Spleen (tissue), 11 donors: ENCODE data around the gene NTSR1. TPM values are rescaled to one million over a fixed set of nuclear protein-coding genes. Genes with fewer than 3 reads are reported as not detected.

ENCODE experiments used
- DNase-seq: peaks from one replicate; pipeline ENCODE4 v3.0.0-alpha.2; 2020
- H3K27ac ChIP-seq, 8 donors: fragments of 200-600 bp; sonication (generic) in 7 of 8; 1 replicate in 4 of 8; 2 replicates in 4 of 8; pipeline versions ENCODE4 v1.5.0 to v1.8.0; 2016 to 2021; ENCODE audit warnings: inconsistent platforms in 4 of 8, mild to moderate bottlenecking in 4 of 8, moderate library complexity in 1 of 8
- H3K27me3 ChIP-seq, 7 donors: fragments of 200-600 bp; sonication (generic) in 6 of 7; replicated peaks in 1 of 7; 1 replicate in 4 of 7; 2 replicates in 3 of 7; pipeline versions ENCODE4 v1.5.0 to v1.8.0; 2016 to 2021; ENCODE audit warnings: inconsistent platforms in 3 of 7, mild to moderate bottlenecking in 1 of 7
- H3K36me3 ChIP-seq, 6 donors: fragments of 200-600 bp; sonication (generic) in 5 of 6; 1 replicate in 4 of 6; 2 replicates in 2 of 6; pipeline versions ENCODE4 v1.5.0 to v1.8.0; 2016 to 2021; ENCODE audit warnings: inconsistent platforms in 2 of 6
- H3K4me1 ChIP-seq, 6 donors: fragments of 200-600 bp; sonication (generic) in 5 of 6; 1 replicate in 3 of 6; 2 replicates in 3 of 6; pipeline versions ENCODE4 v1.5.0 to v1.8.0; 2016 to 2021; ENCODE audit warnings: inconsistent platforms in 3 of 6
- H3K4me3 ChIP-seq, 8 donors: fragments of 200-600 bp; sonication (generic) in 7 of 8; 1 replicate in 4 of 8; 2 replicates in 4 of 8; pipeline versions ENCODE4 v1.5.0 to v1.8.0; 2016 to 2021; ENCODE audit warnings: inconsistent platforms in 4 of 8, mild to moderate bottlenecking in 4 of 8, moderate library complexity in 2 of 8
- H3K9me3 ChIP-seq, 8 donors: fragments of 200-600 bp; sonication (generic) in 7 of 8; 1 replicate in 4 of 8; 2 replicates in 4 of 8; pipeline versions ENCODE4 v1.5.0 to v1.8.0; 2016 to 2021; ENCODE audit warnings: inconsistent platforms in 4 of 8
- CTCF ChIP-seq, 11 experiments: fragments of 200-600 bp in 7 of 11; fragments of 450-650 bp in 4 of 11; sonication (generic) in 4 of 11; IDR thresholded peaks in 8 of 11; conservative IDR thresholded peaks in 3 of 11; 1 replicate in 7 of 11; 2 replicates in 4 of 11; pipeline versions ENCODE4 v1.4.0 to v1.8.0; 2016 to 2021; ENCODE audit warnings: antibody characterized with exemption in 11 of 11, inconsistent platforms in 4 of 11, mild to moderate bottlenecking in 1 of 11
- POLR2A ChIP-seq, 3 donors: fragments of 450-650 bp; IDR thresholded peaks; one replicate each; pipeline ENCODE4 v1.5.1; 2017; ENCODE audit warnings: antibody characterized with exemption in 3 of 3, mild to moderate bottlenecking in 1 of 3
- POLR2AphosphoS5 ChIP-seq, 3 donors: sonication (generic); formaldehyde crosslinking; IDR thresholded peaks; one replicate each; pipeline ENCODE4 v1.5.1; 2017; ENCODE audit warnings: antibody characterized with exemption in 3 of 3
- WGBS, 5 donors: extraction: QIAGEN DNeasy Blood & Tissue Kit in 3 of 5; methylation state at CpG; one replicate each; pipeline versions ENCODE4 v1.1.5 to v1.1.7; 2013 to 2018; 5-methylcytosine and 5-hydroxymethylcytosine counted together
- intact Hi-C: fragments of 100-400 bp; cut with DNase I; formaldehyde crosslinking; loops from one replicate; pipeline ENCODE4 v1.15.0; 2023; ENCODE audit warnings: low total_unique reads
- polyA plus RNA-seq, 3 donors: library from polyadenylated mRNA; stranded (reverse); fragments of 200-250 nt; gene quantifications; one replicate each; pipeline ENCODE4 v1.2.1, GENCODE V29; 2013
- total RNA-seq, 7 donors: library from RNA; depleted of rRNA in 3 of 7; stranded (reverse); fragments of >200 nt in 3 of 7; fragmentation: NEBNext Ultra II Directional in 4 of 7; extraction: Animal tissue kit (Norgen Biotek cat#: 25700) in 4 of 7; gene quantifications; one replicate each; pipeline versions ENCODE4 v1.1.0 to v1.2.1, GENCODE V29; 2016 to 2021
- donor health status: healthy with polysubstance abuse.
- donor health status: DM: no; HTN: no; CAD: no; lungs with moderate emphysema.
- donor health status: DM: no; HTN: no; CAD: no.
- donor health status: Bipolar disorder and iron deficiency.
- donor health status: healthy.
- donor health status: DM: no; HTN: no; CAD: no.
- donor health status: DM: yes; HTN: yes; CAD: no.

Gene NTSR1
- total and polyA plus RNA-seq, 10 donors = 0.14 to 5.7 (median 0.71) TPM

DNA sequence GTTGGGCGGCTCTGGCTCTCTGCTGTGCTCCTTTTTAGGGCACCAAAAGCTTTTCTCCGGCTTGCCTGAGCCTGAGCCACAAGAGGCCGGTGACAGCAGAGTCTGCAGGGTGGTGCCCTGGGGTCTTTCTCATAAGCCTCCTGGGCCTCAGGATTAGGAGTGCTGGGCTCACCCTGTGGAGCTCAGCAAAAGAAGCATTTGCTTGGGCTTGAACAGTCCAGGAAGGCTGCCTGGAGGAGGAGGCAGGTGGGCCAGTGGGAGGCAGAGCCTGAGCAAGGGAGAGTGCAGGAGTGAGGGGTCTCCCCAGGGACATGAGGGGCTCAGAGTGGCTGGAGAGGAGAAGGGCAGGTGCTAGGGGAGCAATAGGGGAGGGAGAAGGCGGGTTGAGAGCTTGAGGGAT is 54.8 kb downstream of the NTSR1 start:
- no peaks in the 10 kb centered on the region for H3K4me1 ChIP-seq
- H3K4me3 ChIP-seq = no peak overlapping the region
- TF ChIP-seq POLR2A (IDR thresholded peaks at IDR 0.05) = no peak
- no peak for TF ChIP-seq CTCF (IDR thresholded peaks at IDR 0.05 in 8 of 11, conservative IDR thresholded peaks at IDR 0.05 in 3 of 11)
- TF ChIP-seq POLR2AphosphoS5 (IDR thresholded peaks at IDR 0.05) = no peak
- no peaks in the 10 kb centered on the region for H3K9me3 ChIP-seq
- no peaks in the 10 kb centered on the region for H3K36me3 ChIP-seq
- intact Hi-C loops = no loop called here
- WGBS, 5 donors = 93 to 97% (median 95%) methylated on average over 4 of the region's 4 CpGs
- DNase-seq = peak; percentile 48
- H3K27ac ChIP-seq = no peak overlapping the region
- peaks cover 0 to 82% (median 10%) of the 10 kb centered on the region in 7 donors for H3K27me3 ChIP-seq

DNA sequence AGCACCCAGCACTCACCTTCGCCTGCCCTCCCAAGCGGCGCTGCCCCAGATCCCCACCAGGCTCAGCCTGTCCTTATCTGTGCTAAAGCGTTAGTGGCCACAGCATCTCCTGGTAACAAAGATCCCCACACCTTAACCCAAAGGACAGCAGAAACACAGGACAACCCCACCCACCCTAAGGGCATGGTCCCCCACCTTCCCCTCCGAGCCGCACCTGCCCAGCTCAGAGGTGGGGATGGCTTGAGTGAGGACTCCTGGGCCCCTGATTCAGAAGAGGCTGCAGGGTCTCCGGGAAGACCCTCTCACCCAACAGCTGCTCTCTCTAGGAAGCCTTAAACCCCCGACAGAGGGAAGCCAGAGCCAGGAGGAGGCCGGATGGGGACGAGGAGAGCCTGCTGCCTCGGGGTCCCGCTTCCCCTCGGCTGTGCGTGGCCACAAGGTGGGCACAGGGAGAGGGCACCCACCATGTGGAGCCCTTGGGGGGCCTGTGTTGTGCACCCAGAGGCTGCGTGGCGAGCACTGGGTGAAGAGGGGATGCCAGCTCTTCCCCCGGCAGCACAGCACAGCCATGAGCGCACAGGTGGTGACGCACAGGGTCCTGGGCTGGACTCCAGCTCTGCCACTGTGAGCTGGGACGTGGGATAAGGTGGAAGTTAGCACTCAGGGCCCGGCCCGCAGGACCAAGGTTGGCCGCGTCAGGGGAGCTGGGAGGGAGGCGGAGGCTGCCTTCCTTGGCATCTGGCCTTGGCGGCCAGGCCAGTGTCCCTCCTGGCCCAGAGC is 55.7 kb downstream of the NTSR1 start:
- peak; percentile 64 for DNase-seq
- TF ChIP-seq POLR2AphosphoS5 (IDR thresholded peaks at IDR 0.05) = no peak
- no peak for TF ChIP-seq POLR2A (IDR thresholded peaks at IDR 0.05)
- no peak for TF ChIP-seq CTCF (IDR thresholded peaks at IDR 0.05 in 8 of 11, conservative IDR thresholded peaks at IDR 0.05 in 3 of 11)

DNA sequence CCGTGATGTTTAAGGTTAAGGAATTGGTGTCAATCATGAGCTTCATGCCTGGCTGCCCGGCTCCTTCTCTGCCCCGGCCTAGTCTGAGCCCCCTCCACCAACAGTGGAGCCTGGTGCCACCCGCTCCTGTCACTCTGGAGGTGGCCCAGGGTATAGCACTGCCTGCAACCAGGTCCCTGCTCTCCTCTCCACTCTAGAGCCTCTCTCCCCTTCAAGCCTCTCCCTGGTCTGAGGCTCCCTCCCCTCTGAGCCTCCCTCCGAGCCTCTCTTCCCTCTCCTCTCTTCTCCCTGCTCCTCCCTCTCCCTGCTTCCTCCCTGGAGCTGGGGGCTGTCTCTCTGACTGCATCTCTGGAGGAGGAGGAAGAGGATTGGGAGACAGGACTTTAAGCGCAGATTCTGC is 56.4 kb downstream of the NTSR1 start:
- no peak for TF ChIP-seq POLR2A (IDR thresholded peaks at IDR 0.05)
- TF ChIP-seq CTCF (IDR thresholded peaks at IDR 0.05 in 8 of 11, conservative IDR thresholded peaks at IDR 0.05 in 3 of 11) = no peak
- no peak for TF ChIP-seq POLR2AphosphoS5 (IDR thresholded peaks at IDR 0.05)
- no peaks in the 10 kb centered on the region for H3K9me3 ChIP-seq
- peaks cover 0 to 80% (median 10%) of the 10 kb centered on the region in 7 donors for H3K27me3 ChIP-seq
- H3K36me3 ChIP-seq = no peaks in the 10 kb centered on the region
- H3K27ac ChIP-seq = no peak overlapping the region
- H3K4me1 ChIP-seq = no peaks in the 10 kb centered on the region
- DNase-seq = no peak
- WGBS, 5 donors = 76 to 87% (median 82%) methylated on average over 6 of the region's 6 CpGs
- intact Hi-C loops = no loop called here
- no peak overlapping the region for H3K4me3 ChIP-seq

More for the DNA sequence above, 55.7 kb downstream of the NTSR1 start:
- no peak overlapping the region for H3K4me3 ChIP-seq
- WGBS, 5 donors = 79 to 91% (median 83%) methylated on average over 13 to 26 of the region's 26 CpGs
- H3K4me1 ChIP-seq = no peaks in the 10 kb centered on the region
- H3K36me3 ChIP-seq = no peaks in the 10 kb centered on the region
- H3K27ac ChIP-seq = no peak overlapping the region
- H3K9me3 ChIP-seq = no peaks in the 10 kb centered on the region
- intact Hi-C loops = no loop called here
- H3K27me3 ChIP-seq = peaks cover 0 to 76% (median 10%) of the 10 kb centered on the region in 7 donors

DNA sequence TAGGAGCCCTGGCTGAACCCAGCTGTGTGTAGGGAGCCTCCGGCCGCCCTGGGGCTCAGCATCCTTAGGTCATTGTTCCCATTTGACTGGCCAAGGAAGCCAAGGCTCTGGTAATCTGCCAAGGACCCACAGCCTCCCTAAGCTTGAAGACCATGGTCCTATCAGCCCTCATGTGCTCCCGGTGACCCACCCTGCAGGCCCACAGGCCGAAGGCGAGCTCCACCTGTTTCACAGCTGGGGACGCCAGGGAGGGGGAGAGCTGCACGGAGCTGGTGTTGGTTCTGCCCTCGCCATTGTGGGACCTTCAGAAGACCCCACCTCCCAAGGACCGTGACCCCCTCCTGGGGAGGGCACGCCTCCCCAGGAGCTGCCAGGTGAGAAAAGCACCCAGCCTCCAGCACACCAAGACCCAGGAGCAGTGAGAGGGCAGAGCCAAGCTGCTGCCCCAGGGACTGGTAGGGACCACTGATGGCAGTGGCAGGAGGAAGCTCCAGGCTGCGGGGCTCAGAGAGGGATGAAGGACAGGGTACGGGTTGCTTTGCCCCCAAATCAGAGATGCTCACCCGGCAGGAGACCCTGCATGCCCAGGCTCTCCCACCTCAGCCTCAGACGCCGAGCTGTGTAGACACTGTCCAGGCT is 56.9 kb downstream of the NTSR1 start:
- intact Hi-C loops = no loop called here
- peak; percentile 47 for DNase-seq

More for the DNA sequence above, 56.9 kb downstream of the NTSR1 start:
- H3K9me3 ChIP-seq = no peaks in the 10 kb centered on the region
- H3K4me3 ChIP-seq = no peak overlapping the region
- WGBS, 5 donors = 80 to 94% (median 87%) methylated on average over 7 to 15 of the region's 15 CpGs
- no peaks in the 10 kb centered on the region for H3K4me1 ChIP-seq
- peaks cover 0 to 79% (median 10%) of the 10 kb centered on the region in 7 donors for H3K27me3 ChIP-seq
- TF ChIP-seq CTCF (IDR thresholded peaks at IDR 0.05 in 8 of 11, conservative IDR thresholded peaks at IDR 0.05 in 3 of 11) (no peak), POLR2AphosphoS5 (IDR thresholded peaks at IDR 0.05) (no peak), POLR2A (IDR thresholded peaks at IDR 0.05) (no peak)
- no peak overlapping the region for H3K27ac ChIP-seq
- H3K36me3 ChIP-seq = no peaks in the 10 kb centered on the region
